ENCODE data around the gene BCDIN3D.
"Not testable (repeated sequence)": the region's sequence is repeated elsewhere in the genome, so short reads cannot be mapped to it uniquely, and the experiment has no call there.

Gene BCDIN3D

GRCh38 chr12:49863946-49864797, 21.3 kb upstream of the BCDIN3D start:
- DNase-seq (ENCODE audit: low spot score) (no peak), ATAC-seq (ENCODE audit: low read depth) (no peak)
- H3K27me3 ChIP-seq (ENCODE audit: insufficient read depth, poor library complexity, severe bottlenecking), result no peaks in the 10 kb centered on the region
- no peaks in the 10 kb centered on the region for H3K9me3 ChIP-seq (ENCODE audit: severe bottlenecking)
- no peaks in the 10 kb centered on the region for H3K36me3 ChIP-seq (ENCODE audit: low read depth)
- no peak overlapping the region for H3K27ac ChIP-seq (ENCODE audit: poor library complexity, severe bottlenecking)
- no peak overlapping the region for H3K4me3 ChIP-seq (ENCODE audit: severe bottlenecking)
- TF ChIP-seq, protein P1, sequence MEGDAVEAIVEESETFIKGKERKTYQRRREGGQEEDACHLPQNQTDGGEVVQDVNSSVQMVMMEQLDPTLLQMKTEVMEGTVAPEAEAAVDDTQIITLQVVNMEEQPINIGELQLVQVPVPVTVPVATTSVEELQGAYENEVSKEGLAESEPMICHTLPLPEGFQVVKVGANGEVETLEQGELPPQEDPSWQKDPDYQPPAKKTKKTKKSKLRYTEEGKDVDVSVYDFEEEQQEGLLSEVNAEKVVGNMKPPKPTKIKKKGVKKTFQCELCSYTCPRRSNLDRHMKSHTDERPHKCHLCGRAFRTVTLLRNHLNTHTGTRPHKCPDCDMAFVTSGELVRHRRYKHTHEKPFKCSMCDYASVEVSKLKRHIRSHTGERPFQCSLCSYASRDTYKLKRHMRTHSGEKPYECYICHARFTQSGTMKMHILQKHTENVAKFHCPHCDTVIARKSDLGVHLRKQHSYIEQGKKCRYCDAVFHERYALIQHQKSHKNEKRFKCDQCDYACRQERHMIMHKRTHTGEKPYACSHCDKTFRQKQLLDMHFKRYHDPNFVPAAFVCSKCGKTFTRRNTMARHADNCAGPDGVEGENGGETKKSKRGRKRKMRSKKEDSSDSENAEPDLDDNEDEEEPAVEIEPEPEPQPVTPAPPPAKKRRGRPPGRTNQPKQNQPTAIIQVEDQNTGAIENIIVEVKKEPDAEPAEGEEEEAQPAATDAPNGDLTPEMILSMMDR (IDR thresholded peaks at IDR 0.05; ENCODE audit: poor library complexity, severe bottlenecking), result no peak
- H3K4me1 ChIP-seq (ENCODE audit: insufficient read depth, poor library complexity, severe bottlenecking), result peaks cover 4% of the 10 kb centered on the region

GRCh38 chr12:49860921-49861320, 18.0 kb upstream of the BCDIN3D start:
- DNase-seq (ENCODE audit: low spot score); H3K4me1 ChIP-seq (ENCODE audit: insufficient read depth, poor library complexity, severe bottlenecking); H3K4me3 ChIP-seq (ENCODE audit: severe bottlenecking); H3K9me3 ChIP-seq (ENCODE audit: severe bottlenecking); H3K27me3 ChIP-seq (ENCODE audit: insufficient read depth, poor library complexity, severe bottlenecking); H3K36me3 ChIP-seq (ENCODE audit: low read depth); ATAC-seq (ENCODE audit: low read depth); H3K27ac ChIP-seq (ENCODE audit: poor library complexity, severe bottlenecking): not testable (repeated sequence)

GRCh38 chr12:49855890-49856289, 13.0 kb upstream of the BCDIN3D start:
- not testable (repeated sequence) for H3K4me3 ChIP-seq (ENCODE audit: severe bottlenecking); H3K4me1 ChIP-seq (ENCODE audit: insufficient read depth, poor library complexity, severe bottlenecking); H3K9me3 ChIP-seq (ENCODE audit: severe bottlenecking); ATAC-seq (ENCODE audit: low read depth); DNase-seq (ENCODE audit: low spot score); H3K27me3 ChIP-seq (ENCODE audit: insufficient read depth, poor library complexity, severe bottlenecking); H3K27ac ChIP-seq (ENCODE audit: poor library complexity, severe bottlenecking); H3K36me3 ChIP-seq (ENCODE audit: low read depth)

GRCh38 chr12:49854976-49855375, 12.1 kb upstream of the BCDIN3D start:
- H3K9me3 ChIP-seq (ENCODE audit: severe bottlenecking), result peaks cover 2% of the 10 kb centered on the region
- no peak overlapping the region for H3K4me3 ChIP-seq (ENCODE audit: severe bottlenecking)
- no peaks in the 10 kb centered on the region for H3K4me1 ChIP-seq (ENCODE audit: insufficient read depth, poor library complexity, severe bottlenecking)
- no peaks in the 10 kb centered on the region for H3K36me3 ChIP-seq (ENCODE audit: low read depth)
- TF ChIP-seq, protein P1 (IDR thresholded peaks at IDR 0.05; ENCODE audit: poor library complexity, severe bottlenecking), result no peak
- ATAC-seq (ENCODE audit: low read depth), result no peak
- peaks cover 4% of the 10 kb centered on the region for H3K27me3 ChIP-seq (ENCODE audit: insufficient read depth, poor library complexity, severe bottlenecking)
- no peak overlapping the region for H3K27ac ChIP-seq (ENCODE audit: poor library complexity, severe bottlenecking)
- DNase-seq (ENCODE audit: low spot score), result no peak

- no peak for ATAC-seq (ENCODE audit: low read depth)
- H3K4me1 ChIP-seq (ENCODE audit: insufficient read depth, poor library complexity, severe bottlenecking), result no peaks in the 10 kb centered on the region
- no peak for DNase-seq (ENCODE audit: low spot score)
- H3K27ac ChIP-seq (ENCODE audit: poor library complexity, severe bottlenecking), result no peak overlapping the region
- peaks cover 2% of the 10 kb centered on the region for H3K9me3 ChIP-seq (ENCODE audit: severe bottlenecking)
- H3K36me3 ChIP-seq (ENCODE audit: low read depth), result no peaks in the 10 kb centered on the region
- peaks cover 4% of the 10 kb centered on the region for H3K27me3 ChIP-seq (ENCODE audit: insufficient read depth, poor library complexity, severe bottlenecking)
- no peak overlapping the region for H3K4me3 ChIP-seq (ENCODE audit: severe bottlenecking)
- TF ChIP-seq, protein P1 (IDR thresholded peaks at IDR 0.05; ENCODE audit: poor library complexity, severe bottlenecking), result no peak
These were observed 10.8 kb upstream of the BCDIN3D start for GRCh38 chr12:49853671-49854070.

DNA sequence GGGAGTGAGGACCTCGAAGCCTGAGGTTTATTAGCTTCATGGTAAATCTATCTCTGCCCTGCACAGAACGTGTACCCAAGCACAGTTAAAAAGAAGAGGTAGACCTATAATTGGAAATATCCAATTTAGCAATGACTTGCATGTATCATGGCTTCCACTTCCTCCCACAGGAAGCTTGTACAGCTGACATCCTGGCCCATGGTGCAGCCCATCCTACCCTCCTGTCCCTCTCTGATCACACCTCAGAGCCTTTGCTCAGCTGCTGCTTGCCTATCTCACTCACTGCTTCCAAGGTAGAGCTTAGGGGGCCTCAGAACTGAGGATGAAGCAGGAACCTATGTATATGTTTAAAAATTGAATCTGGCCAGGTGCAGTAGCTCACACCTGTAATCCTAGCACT, 4.3 kb upstream of the BCDIN3D start:
- peaks cover 4% of the 10 kb centered on the region for H3K27me3 ChIP-seq (ENCODE audit: insufficient read depth, poor library complexity, severe bottlenecking)
- no peaks in the 10 kb centered on the region for H3K36me3 ChIP-seq (ENCODE audit: low read depth)
- TF ChIP-seq, protein P1 (IDR thresholded peaks at IDR 0.05; ENCODE audit: poor library complexity, severe bottlenecking), result no peak
- H3K27ac ChIP-seq (ENCODE audit: poor library complexity, severe bottlenecking), result no peak overlapping the region
- DNase-seq (ENCODE audit: low spot score) (no peak), ATAC-seq (ENCODE audit: low read depth) (no peak)
- peaks cover 6% of the 10 kb centered on the region for H3K4me1 ChIP-seq (ENCODE audit: insufficient read depth, poor library complexity, severe bottlenecking)
- no peak overlapping the region for H3K4me3 ChIP-seq (ENCODE audit: severe bottlenecking)
- H3K9me3 ChIP-seq (ENCODE audit: severe bottlenecking), result peaks cover 2% of the 10 kb centered on the region
